Large intestine (tissue), 3 donors: ENCODE data around the gene COL5A1. TPM values are rescaled to one million over a fixed set of nuclear protein-coding genes. Genes with fewer than 3 reads are reported as not detected.

Experiments used
- DNase-seq, 2 donors: peaks; one replicate each; pipeline versions ENCODE4 v3.0.0 to v3.0.0-alpha.2; 2013
- H3K27ac ChIP-seq: one replicate; pipeline ENCODE4 v1.5.1; 2013; ENCODE audit warnings: low read length
- H3K27me3 ChIP-seq: 2 replicates; pipeline ENCODE4 v1.6.1; 2013; ENCODE audit warnings: low read length; ENCODE audit not compliant: control insufficient read depth, insufficient read depth
- H3K36me3 ChIP-seq: 2 replicates; pipeline ENCODE4 v1.6.1; 2013; ENCODE audit warnings: low read length; ENCODE audit not compliant: control insufficient read depth, insufficient read depth
- H3K4me1 ChIP-seq: one replicate; pipeline ENCODE4 v1.6.1; 2013; ENCODE audit warnings: low read length; ENCODE audit not compliant: control insufficient read depth, insufficient read depth
- H3K4me3 ChIP-seq: one replicate; pipeline ENCODE4 v1.5.1; 2013; ENCODE audit warnings: low read length
- H3K9me3 ChIP-seq: one replicate; pipeline ENCODE4 v1.6.1; 2013; ENCODE audit warnings: mild to moderate bottlenecking, low read depth, low read length, moderate library complexity; ENCODE audit not compliant: control insufficient read depth
- WGBS: methylation state at CpG from one replicate; pipeline ENCODE4 v1.1.5; 2013; ENCODE audit warnings: low lambda C conversion rate; ENCODE audit not compliant: insufficient coverage; 5-methylcytosine and 5-hydroxymethylcytosine counted together
- polyA plus RNA-seq: library from polyadenylated mRNA; unstranded; fragments of 120-200 nt; gene quantifications from one replicate; pipeline ENCODE4 v1.2.1, GENCODE V29; 2013

The COL5A1 gene
- polyA plus RNA-seq, 1 donor, result 79.9 TPM

- Histone ChIP-seq H3K4me1 (peaks cover 13% of the 10 kb centered on the region), H3K36me3 (peaks cover 14% of the 10 kb centered on the region), H3K27ac (no peak overlapping the region), H3K4me3 (no peak overlapping the region), H3K9me3 (no peaks in the 10 kb centered on the region), H3K27me3 (no peaks in the 10 kb centered on the region)
- no CpG with 5 or more reads among the region's 16 CpGs for WGBS
- DNase-seq, result no peak
These were observed 92.1 kb downstream of the COL5A1 start for GRCh38 chr9:134733480-134734232.

- Histone ChIP-seq H3K4me1 (peaks cover 13% of the 10 kb centered on the region), H3K27me3 (no peaks in the 10 kb centered on the region)
- DNase-seq, result peak in 1 of 2 donors; percentile 24
These were observed 92.7 kb downstream of the COL5A1 start for GRCh38 chr9:134734270-134734669.

DNA sequence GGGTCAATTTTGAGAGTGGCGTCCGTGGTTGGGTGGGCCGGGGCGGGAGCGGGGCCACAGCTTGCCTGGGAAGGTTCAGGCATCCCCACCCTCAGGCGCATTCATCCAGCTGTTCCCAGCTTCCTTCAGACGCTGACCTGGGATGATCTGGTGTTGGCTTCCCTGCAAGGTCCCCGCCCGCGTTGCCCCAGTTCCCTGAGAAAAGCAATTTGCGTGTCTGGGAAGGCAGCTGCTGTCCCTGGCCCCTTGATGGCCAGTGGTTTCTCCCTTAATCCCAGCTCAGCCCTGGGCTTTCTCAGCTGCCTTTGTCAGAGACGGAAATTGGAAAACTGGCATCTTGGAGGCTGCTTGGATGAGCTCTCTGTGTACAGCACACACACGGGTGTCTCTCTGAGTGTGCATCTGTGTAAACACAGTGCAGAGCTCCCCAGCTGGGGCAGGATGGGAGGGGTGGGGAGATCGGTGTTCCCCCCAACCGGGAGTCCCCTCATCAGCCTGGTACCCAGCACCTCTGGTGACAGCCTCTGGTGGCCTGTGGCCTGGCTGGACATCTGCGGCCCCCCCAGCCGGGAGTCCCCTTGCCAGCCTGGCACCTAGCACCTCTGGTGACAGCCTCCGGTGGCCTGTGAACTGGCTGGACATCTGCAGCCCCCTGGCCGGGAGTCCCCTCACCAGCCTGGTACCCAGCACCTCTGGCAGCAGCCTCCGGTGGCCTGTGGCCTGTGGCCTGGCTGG lies 94.0 kb downstream of the COL5A1 start:
- Histone ChIP-seq H3K4me3 (no peak overlapping the region), H3K9me3 (no peaks in the 10 kb centered on the region), H3K4me1 (peaks cover 13% of the 10 kb centered on the region), H3K27me3 (no peaks in the 10 kb centered on the region), H3K27ac (no peak overlapping the region), H3K36me3 (peaks cover 16% of the 10 kb centered on the region)
- peak; percentile 23 to 46 for DNase-seq
- WGBS, result no CpG with 5 or more reads among the region's 20 CpGs

More at GRCh38 chr9:134734270-134734669, 92.7 kb downstream of the COL5A1 start:
- no CpG with 5 or more reads among the region's 8 CpGs for WGBS
- Histone ChIP-seq H3K9me3 (no peaks in the 10 kb centered on the region), H3K27ac (no peak overlapping the region), H3K36me3 (peaks cover 13% of the 10 kb centered on the region), H3K4me3 (no peak overlapping the region)

DNA sequence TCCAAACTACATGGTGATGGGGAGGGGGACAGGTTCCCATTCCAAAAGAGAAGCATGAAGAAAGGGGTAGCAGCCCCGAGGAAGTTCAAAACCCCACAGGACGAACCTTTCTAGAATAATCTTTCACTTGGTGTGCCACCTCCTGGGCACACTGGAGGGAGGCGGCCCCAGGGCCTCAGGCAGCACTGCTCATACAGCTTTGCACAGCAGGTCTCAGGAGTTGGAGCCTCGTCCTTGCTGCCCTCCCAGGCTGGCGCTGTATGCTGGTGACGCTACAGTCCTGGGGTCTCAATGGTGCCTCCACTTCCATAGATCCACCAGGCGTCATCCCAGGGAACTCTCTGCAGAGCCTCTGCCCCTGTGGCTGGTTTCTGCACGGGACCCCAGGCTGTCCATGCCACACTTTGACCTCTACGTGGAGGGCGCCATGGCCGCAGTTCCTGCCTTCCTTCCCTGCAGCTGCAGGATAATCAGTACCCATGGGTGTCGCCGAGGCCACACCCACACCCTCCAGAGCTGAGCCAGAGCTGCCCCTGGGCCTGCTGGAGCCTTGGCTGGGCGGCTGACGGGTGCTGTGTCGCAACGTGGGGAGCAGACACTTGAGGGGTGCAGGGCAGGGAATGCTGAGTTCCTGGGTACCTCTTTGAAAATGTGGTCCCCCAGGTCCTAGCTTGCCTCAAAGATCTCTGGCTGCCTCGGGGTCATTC lies 95.3 kb downstream of the COL5A1 start:
- peaks cover 10% of the 10 kb centered on the region for H3K36me3 ChIP-seq
- H3K27me3 ChIP-seq, result no peaks in the 10 kb centered on the region
- no peak overlapping the region for H3K27ac ChIP-seq
- no peaks in the 10 kb centered on the region for H3K9me3 ChIP-seq
- no CpG with 5 or more reads among the region's 18 CpGs for WGBS
- no peak for DNase-seq
- peaks cover 13% of the 10 kb centered on the region for H3K4me1 ChIP-seq
- no peak overlapping the region for H3K4me3 ChIP-seq

- Histone ChIP-seq H3K9me3 (no peaks in the 10 kb centered on the region), H3K27ac (no peak overlapping the region), H3K4me1 (peaks cover 13% of the 10 kb centered on the region), H3K4me3 (no peak overlapping the region), H3K36me3 (peaks cover 10% of the 10 kb centered on the region), H3K27me3 (no peaks in the 10 kb centered on the region)
- no CpG with 5 or more reads among the region's 26 CpGs for WGBS
- DNase-seq, result no peak
These were observed 96.4 kb downstream of the COL5A1 start for GRCh38 chr9:134737842-134738580.

DNA sequence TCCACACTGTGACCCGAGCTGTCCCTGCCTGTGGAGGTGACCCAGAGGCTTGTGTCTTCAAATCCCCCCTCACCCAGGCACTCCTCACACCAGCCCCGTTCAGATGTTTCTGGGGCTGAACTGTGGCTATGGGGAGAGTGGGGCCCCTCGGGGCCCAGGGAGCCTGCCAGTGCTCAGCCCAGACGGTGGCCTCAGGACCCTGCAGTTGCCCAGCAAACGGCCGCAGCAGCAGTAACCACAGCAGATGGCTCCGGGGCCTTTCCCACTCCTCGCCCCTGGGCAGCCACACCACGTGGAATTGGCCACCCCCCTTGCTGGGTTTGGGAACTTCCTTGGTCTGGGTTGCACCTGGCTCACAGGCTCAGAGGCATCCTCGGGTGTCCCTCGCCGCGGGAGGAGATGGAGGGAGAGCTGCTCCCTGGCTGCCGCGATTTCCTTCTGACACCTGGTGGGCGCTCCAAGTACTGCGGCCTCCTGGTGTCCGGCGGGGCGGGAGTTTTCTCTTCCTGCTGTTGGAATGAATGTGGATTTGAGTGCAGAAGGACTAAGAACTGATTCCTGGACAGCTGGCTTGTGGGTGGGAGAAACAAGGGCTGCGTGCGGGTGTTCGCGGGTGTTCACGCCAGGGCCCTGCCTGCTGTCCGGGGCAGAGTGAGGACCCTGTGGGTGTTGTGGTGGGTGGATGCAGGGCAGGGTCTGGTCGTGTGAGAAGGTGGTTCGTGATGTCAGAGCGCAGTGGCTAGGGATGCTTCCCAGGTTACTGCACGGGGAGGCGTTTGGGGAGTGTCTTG lies 97.5 kb downstream of the COL5A1 start:
- no CpG with 5 or more reads among the region's 31 CpGs for WGBS
- no peak overlapping the region for H3K27ac ChIP-seq

DNA sequence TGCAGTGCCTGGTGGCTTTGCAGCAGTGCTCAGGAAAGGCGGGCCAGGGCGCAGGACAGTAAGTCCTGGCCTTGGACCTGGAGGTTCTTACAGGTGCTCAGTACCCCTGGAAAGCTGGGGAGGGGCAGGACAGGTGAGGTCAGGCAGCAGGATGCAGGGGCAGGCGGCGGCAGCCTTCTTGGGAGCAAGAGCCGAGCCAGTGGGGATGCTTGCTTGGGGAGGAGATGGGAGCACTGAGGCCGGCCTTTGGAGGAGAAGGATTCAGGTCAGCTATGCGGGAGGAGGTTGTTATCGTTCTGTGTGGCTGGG lies 98.0 kb downstream of the COL5A1 start:
- Histone ChIP-seq H3K9me3 (no peaks in the 10 kb centered on the region), H3K27ac (no peak overlapping the region), H3K27me3 (no peaks in the 10 kb centered on the region), H3K4me3 (no peak overlapping the region), H3K4me1 (no peaks in the 10 kb centered on the region), H3K36me3 (peaks cover 10% of the 10 kb centered on the region)
- WGBS, result no CpG with 5 or more reads among the region's 8 CpGs
- DNase-seq, result no peak

More for the DNA sequence above, 97.5 kb downstream of the COL5A1 start:
- Histone ChIP-seq H3K4me1 (peaks cover 4% of the 10 kb centered on the region), H3K27me3 (no peaks in the 10 kb centered on the region), H3K9me3 (no peaks in the 10 kb centered on the region), H3K36me3 (peaks cover 10% of the 10 kb centered on the region), H3K4me3 (no peak overlapping the region)
- DNase-seq, result peak; percentile 30 to 47

DNA sequence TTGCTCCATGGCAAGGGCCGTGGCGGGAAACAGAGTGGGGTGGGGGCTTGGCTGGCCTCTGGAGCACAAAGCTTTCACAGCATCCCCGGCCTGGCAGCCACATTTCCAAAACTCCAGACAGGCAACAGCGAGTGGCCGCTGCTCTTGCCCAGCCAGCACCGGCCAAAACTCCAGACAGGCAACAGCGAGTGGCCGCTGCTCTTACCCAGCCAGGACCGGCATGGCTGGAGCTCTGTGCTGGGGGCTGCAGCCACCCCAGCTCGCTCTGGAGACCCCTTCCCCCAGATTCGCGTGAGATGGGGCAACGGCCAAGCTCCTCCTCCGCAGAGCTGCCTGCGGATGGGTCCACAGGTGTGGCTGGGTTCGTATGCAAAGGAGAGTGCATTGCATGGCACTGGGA lies 98.5 kb downstream of the COL5A1 start:
- Histone ChIP-seq H3K27me3 (no peaks in the 10 kb centered on the region), H3K9me3 (no peaks in the 10 kb centered on the region), H3K36me3 (peaks cover 13% of the 10 kb centered on the region), H3K27ac (no peak overlapping the region), H3K4me3 (no peak overlapping the region), H3K4me1 (no peaks in the 10 kb centered on the region)
- no CpG with 5 or more reads among the region's 16 CpGs for WGBS
- no peak for DNase-seq

- no peak overlapping the region for H3K4me3 ChIP-seq
- peaks cover 18% of the 10 kb centered on the region for H3K36me3 ChIP-seq
- no peak overlapping the region for H3K27ac ChIP-seq
- no CpG with 5 or more reads among the region's 9 CpGs for WGBS
- DNase-seq, result no peak
- no peaks in the 10 kb centered on the region for H3K4me1 ChIP-seq
- no peaks in the 10 kb centered on the region for H3K27me3 ChIP-seq
- H3K9me3 ChIP-seq, result no peaks in the 10 kb centered on the region
These were observed 100.2 kb downstream of the COL5A1 start for GRCh38 chr9:134741846-134742245.
